Choroid plexus epithelial cell (primary cell): Measurements from ENCODE around the gene SLC35G2.

Source experiments
- DNase-seq: peaks from one replicate; pipeline ENCODE4 v3.0.0-alpha.2; 2010; ENCODE audit warnings: low read depth
- H3K4me3 ChIP-seq: 2 replicates; pipeline ENCODE4 v1.5.1; 2011; ENCODE audit warnings: low read depth, mild to moderate bottlenecking, control low read depth, low read length, moderate library complexity
- TF ChIP-seq, protein P1 (sequence below): conservative IDR thresholded peaks from 2 replicates; pipeline ENCODE4 v1.5.1; 2011; ENCODE audit warnings: low read depth, mild to moderate bottlenecking, control low read depth, inconsistent platforms, low read length, moderate library complexity

Gene SLC35G2

GRCh38 chr3:136831461-136831860, 12.5 kb downstream of the SLC35G2 start:
- TF ChIP-seq, protein P1, sequence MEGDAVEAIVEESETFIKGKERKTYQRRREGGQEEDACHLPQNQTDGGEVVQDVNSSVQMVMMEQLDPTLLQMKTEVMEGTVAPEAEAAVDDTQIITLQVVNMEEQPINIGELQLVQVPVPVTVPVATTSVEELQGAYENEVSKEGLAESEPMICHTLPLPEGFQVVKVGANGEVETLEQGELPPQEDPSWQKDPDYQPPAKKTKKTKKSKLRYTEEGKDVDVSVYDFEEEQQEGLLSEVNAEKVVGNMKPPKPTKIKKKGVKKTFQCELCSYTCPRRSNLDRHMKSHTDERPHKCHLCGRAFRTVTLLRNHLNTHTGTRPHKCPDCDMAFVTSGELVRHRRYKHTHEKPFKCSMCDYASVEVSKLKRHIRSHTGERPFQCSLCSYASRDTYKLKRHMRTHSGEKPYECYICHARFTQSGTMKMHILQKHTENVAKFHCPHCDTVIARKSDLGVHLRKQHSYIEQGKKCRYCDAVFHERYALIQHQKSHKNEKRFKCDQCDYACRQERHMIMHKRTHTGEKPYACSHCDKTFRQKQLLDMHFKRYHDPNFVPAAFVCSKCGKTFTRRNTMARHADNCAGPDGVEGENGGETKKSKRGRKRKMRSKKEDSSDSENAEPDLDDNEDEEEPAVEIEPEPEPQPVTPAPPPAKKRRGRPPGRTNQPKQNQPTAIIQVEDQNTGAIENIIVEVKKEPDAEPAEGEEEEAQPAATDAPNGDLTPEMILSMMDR = no peak
- H3K4me3 ChIP-seq = no peak overlapping the region
- no peak for DNase-seq

DNA sequence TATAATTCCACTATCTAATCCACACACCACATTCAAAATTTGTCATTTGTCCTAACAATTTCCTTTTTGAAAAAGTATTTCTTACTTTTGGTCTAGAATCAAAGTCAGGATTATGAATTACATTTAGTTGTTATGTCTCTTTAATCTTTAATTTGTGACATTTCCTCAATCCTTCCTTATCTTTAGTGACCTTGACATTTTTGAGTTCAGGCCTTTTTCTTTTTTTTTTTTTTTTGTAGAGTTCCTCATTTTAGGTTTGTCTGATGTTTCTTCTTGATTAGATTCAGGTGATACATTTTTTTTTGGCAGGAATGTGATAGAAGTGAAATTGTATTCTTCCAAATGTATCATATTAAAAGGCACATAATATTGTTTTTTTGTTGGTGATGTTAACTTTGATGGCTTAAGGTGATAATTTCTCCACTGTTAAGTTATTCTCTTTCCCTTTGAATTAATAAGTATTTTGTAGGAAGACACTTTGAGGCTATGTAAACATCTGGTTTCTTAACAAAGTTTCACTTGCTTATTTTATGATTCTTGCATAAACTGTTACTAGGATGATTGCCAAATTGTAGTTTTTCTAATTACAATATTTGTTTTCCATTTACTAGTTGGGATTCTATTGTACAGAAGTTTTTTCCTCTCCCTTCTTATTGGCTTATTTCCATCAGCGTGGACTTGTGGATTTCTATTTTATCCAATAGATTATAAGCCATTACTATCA, 16.3 kb downstream of the SLC35G2 start:
- no peak for DNase-seq
- TF ChIP-seq, protein P1 = no peak

GRCh38 chr3:136835813-136836510, 17.0 kb downstream of the SLC35G2 start:
- TF ChIP-seq, protein P1 = no peak
- peak; percentile 24 for DNase-seq

More for the DNA sequence above, 16.3 kb downstream of the SLC35G2 start:
- H3K4me3 ChIP-seq = no peak overlapping the region

DNA sequence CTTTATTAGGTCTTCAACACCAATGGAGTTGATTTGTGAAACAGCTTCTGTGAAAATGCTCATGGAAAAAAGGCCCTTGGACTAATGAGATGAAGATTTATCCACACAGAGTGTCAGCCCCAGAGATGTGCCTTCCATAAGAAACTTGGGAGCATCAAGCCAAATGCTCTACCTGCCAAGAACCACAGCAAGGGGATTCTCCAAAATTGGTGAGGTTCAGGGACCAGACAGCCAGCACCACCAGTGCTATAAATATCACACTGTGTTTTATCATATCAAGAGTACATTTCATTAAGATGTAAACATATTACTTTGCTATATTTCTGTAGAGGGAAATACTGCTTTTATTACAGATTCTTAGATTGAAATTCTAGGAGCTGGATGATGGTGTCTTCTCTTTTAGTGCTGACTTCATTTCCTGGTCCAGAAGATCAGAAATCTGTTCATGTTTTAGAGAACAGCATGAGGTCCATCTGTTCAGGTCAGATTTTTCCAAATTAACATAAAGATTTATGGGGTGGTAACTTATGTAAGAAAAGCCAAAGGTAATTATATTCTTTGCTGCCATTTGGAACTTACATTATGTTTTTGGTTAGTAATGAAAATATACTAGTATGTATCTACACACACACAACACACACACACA, 17.7 kb downstream of the SLC35G2 start:
- DNase-seq = peak; percentile 34
- no peak overlapping the region for H3K4me3 ChIP-seq
- TF ChIP-seq, protein P1 = no peak

More at GRCh38 chr3:136835813-136836510, 17.0 kb downstream of the SLC35G2 start:
- H3K4me3 ChIP-seq = no peak overlapping the region

- H3K4me3 ChIP-seq = no peak overlapping the region
- TF ChIP-seq, protein P1 = no peak
- peak; percentile 70 for DNase-seq
These were observed 20.0 kb downstream of the SLC35G2 start for GRCh38 chr3:136838641-136839555.

- DNase-seq = no peak
- no peak overlapping the region for H3K4me3 ChIP-seq
- TF ChIP-seq, protein P1 = no peak
These were observed 20.6 kb downstream of the SLC35G2 start for GRCh38 chr3:136839556-136839931.
